NCI-H774 (cell line): ENCODE measurements around the gene IFNL2.

Experiments
- DNase-seq: peaks from one replicate; lab custom pipeline; 2025; lab: John Stamatoyannopoulos, UW

IFNL2 gene

GRCh38 chr19:39318071-39318470, 49.9 kb downstream of the IFNL2 start:
- DNase-seq: no peak

- no peak for DNase-seq
Observed at GRCh38 chr19:39318690-39319089, 50.5 kb downstream of the IFNL2 start.

- no peak for DNase-seq
Observed at GRCh38 chr19:39319098-39319891, 51.1 kb downstream of the IFNL2 start.
